ENCODE results near the gene HDGFL2.

DNA sequence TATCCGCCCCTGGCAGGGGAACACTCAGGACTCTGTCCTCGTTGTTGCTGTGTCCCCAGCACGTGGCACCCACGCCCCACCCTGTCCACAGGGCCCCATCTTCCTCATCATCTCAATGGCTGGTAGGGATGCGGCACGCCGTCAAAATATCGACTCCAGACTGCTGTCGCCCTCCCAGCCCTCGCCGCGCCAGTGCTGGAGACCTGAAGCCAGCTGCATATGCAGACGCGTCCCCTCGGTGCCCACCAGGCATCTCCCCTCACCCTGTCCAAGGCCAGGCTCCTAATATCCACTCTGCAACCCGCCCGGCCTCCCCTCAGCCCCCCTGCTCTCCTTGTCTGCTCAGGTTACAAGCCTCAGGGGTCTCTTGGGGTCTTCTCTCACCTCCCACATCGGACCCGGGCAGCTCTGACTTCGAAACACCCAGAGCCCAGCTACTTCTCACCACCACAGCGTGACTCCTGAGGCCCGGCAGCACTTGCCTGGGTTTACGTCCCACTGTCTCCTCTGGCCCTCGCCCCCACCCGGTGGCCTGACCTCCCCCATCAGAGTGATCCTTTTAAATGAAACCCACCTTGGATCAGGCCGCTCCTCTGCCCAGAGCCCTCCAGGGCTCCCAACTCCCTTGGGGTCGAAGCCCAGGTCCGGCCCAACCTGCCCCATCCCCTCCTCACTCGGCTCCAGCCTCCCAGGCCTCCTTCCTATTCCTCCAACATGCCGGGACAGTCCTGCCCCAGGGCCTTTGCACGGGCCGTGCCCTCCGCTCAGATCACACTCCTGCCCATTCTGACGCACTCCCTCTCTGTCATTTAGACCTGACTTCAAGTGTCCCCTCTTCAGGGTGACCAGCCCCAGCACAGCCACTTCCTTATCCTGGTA is 33.7 kb downstream of the HDGFL2 start:
- TF ChIP-seq, protein P1, sequence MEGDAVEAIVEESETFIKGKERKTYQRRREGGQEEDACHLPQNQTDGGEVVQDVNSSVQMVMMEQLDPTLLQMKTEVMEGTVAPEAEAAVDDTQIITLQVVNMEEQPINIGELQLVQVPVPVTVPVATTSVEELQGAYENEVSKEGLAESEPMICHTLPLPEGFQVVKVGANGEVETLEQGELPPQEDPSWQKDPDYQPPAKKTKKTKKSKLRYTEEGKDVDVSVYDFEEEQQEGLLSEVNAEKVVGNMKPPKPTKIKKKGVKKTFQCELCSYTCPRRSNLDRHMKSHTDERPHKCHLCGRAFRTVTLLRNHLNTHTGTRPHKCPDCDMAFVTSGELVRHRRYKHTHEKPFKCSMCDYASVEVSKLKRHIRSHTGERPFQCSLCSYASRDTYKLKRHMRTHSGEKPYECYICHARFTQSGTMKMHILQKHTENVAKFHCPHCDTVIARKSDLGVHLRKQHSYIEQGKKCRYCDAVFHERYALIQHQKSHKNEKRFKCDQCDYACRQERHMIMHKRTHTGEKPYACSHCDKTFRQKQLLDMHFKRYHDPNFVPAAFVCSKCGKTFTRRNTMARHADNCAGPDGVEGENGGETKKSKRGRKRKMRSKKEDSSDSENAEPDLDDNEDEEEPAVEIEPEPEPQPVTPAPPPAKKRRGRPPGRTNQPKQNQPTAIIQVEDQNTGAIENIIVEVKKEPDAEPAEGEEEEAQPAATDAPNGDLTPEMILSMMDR (IDR thresholded peaks at IDR 0.05 in 2 of 3, conservative IDR thresholded peaks at IDR 0.05 in 1 of 3; ENCODE audit: borderline replicate concordance in 1 of 3, insufficient read depth in 1 of 3, low read depth in 2 of 3, low read length in 2 of 3): no peak
- TF ChIP-seq SIN3A (IDR thresholded peaks at IDR 0.05; ENCODE audit: low read depth) (no peak), EZH2 (IDR thresholded peaks at IDR 0.05) (no peak), ELF1 (IDR thresholded peaks at IDR 0.05; ENCODE audit: borderline replicate concordance, low read depth) (no peak)
- TF ChIP-seq, protein P2, sequence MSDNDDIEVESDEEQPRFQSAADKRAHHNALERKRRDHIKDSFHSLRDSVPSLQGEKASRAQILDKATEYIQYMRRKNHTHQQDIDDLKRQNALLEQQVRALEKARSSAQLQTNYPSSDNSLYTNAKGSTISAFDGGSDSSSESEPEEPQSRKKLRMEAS (IDR thresholded peaks at IDR 0.05): no peak
